MM.1S (cell line): ENCODE measurements around the gene IL23R.

Source experiments
- CTCF ChIP-seq: fragments of 300-600 bp; sonication (generic); IDR thresholded peaks from 2 replicates; pipeline ENCODE4 v1.5.1; 2016; ENCODE audit warnings: antibody characterized with exemption, low read length, mixed read lengths
- EZH2 ChIP-seq: fragments of 300-600 bp; sonication (generic); optimal IDR thresholded peaks from 2 replicates; pipeline ENCODE3; 2017; ENCODE audit warnings: low read depth, mild to moderate bottlenecking, antibody characterized with exemption, low read length, mixed read lengths
- EZH2phosphoT487 ChIP-seq: fragments of 300-600 bp; sonication (generic); IDR thresholded peaks from 2 replicates; pipeline ENCODE4 v1.6.1; 2018; ENCODE audit warnings: antibody characterized with exemption, low read length

- TF ChIP-seq CTCF (no peak), EZH2 (no peak), EZH2phosphoT487 (no peak)
Observed at GRCh38 chr1:67130673-67131072, 35.6 kb upstream of the IL23R start.
